DOHH2 (cell line): Measurements from ENCODE around the gene CDKAL1.

Experiments used
- H3F3A ChIP-seq: fragments of 200-600 bp; sonication (generic), shearing (Covaris generic); 2 replicates; pipeline ENCODE4 v1.6.0; 2016; ENCODE audit warnings: antibody characterized with exemption, mild to moderate bottlenecking; ENCODE audit not compliant: control insufficient read depth, insufficient read depth
- H3K27ac ChIP-seq: fragments of 200-600 bp; sonication (generic); 2 replicates; pipeline ENCODE4 v1.5.1; 2014; ENCODE audit warnings: low read depth, mild to moderate bottlenecking, low read length, moderate library complexity
- H3K27me3 ChIP-seq: fragments of 200-600 bp; sonication (generic); 2 replicates; pipeline ENCODE4 v1.6.1; 2014; ENCODE audit warnings: mild to moderate bottlenecking, low read length, mixed read lengths; ENCODE audit not compliant: control insufficient read depth
- H3K36me3 ChIP-seq: fragments of 200-600 bp; sonication (generic); 2 replicates; pipeline ENCODE4 v1.6.1; 2014; ENCODE audit warnings: mild to moderate bottlenecking, low read length, moderate library complexity, mixed read lengths; ENCODE audit not compliant: control insufficient read depth
- H3K4me1 ChIP-seq: fragments of 200-600 bp; sonication (generic); 2 replicates; pipeline ENCODE4 v1.6.1; 2014; ENCODE audit warnings: mild to moderate bottlenecking, low read length, mixed read lengths; ENCODE audit not compliant: control insufficient read depth
- H3K4me2 ChIP-seq: fragments of 200-600 bp; sonication (generic); 2 replicates; pipeline ENCODE4 v1.6.0; 2014; ENCODE audit warnings: mild to moderate bottlenecking, low read length, moderate library complexity
- H3K4me3 ChIP-seq: fragments of 200-600 bp; sonication (generic); 2 replicates; pipeline ENCODE4 v1.5.1; 2014; ENCODE audit warnings: mild to moderate bottlenecking, low read length, mixed read lengths
- H3K79me2 ChIP-seq: fragments of 200-600 bp; sonication (generic); 2 replicates; pipeline ENCODE4 v1.6.1; 2014; ENCODE audit warnings: mild to moderate bottlenecking, low read length, mixed read lengths; ENCODE audit not compliant: control insufficient read depth
- H3K9me2 ChIP-seq: fragments of 200-600 bp; sonication (generic); replicated peaks from 2 replicates; pipeline ENCODE4 v1.6.1; 2014; ENCODE audit warnings: mild to moderate bottlenecking, low read length, mixed read lengths; ENCODE audit not compliant: control insufficient read depth
- H3K9me3 ChIP-seq: fragments of 200-600 bp; sonication (generic); 2 replicates; pipeline ENCODE4 v1.6.1; 2014; ENCODE audit warnings: antibody characterized with exemption, low read length, mixed read lengths; ENCODE audit not compliant: control insufficient read depth, insufficient read depth
- H4K20me1 ChIP-seq: fragments of 200-600 bp; sonication (generic); 2 replicates; pipeline ENCODE4 v1.6.0; 2014; ENCODE audit warnings: low read depth, mild to moderate bottlenecking, antibody characterized with exemption, low read length, moderate library complexity; ENCODE audit not compliant: control insufficient read depth, insufficient read depth
- EZH2phosphoT487 ChIP-seq: fragments of 200-600 bp; sonication (generic); IDR thresholded peaks from 2 replicates; pipeline ENCODE4 v1.6.1; 2017; ENCODE audit warnings: borderline replicate concordance, mild to moderate bottlenecking, antibody characterized with exemption, low read length, moderate library complexity, mixed read lengths
- TF ChIP-seq, protein P1 (sequence below): fragments of 200-600 bp; sonication (generic); IDR thresholded peaks from one replicate; pipeline ENCODE4 v1.5.1; 2014; ENCODE audit warnings: antibody characterized with exemption, mild to moderate bottlenecking, low read depth, low read length; ENCODE audit not compliant: poor library complexity, severe bottlenecking

The CDKAL1 gene

DNA sequence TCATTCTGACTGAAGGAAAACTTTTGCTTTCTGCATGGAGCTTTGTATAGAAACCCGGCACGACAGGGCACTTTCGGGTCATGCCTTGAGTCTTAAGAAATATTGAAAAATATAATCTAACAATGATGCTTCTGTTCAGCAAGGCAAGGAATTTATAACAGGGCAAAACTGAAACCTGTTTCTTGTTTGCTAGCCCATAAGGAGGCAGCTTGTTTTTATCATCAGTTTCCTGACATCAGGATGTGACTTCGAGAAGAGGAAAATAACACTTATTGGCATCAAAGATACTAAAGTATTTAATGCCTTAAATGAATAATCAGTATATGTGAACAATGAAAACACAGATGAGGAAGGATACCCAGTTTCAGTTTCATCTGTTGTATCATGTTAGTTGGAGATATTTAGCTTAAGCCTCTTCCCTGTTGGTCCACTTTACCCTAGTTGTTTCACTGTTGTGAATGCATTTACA, 146.5 kb downstream of the CDKAL1 start:
- no peaks in the 10 kb centered on the region; the same call in 1 of the 2 replicates for H3K79me2 ChIP-seq
- H3K4me2 ChIP-seq, result no peak overlapping the region

GRCh38 chr6:20681243-20681684, 147.0 kb downstream of the CDKAL1 start:
- H3K79me2 ChIP-seq, result peaks cover 2% of the 10 kb centered on the region; the same call in 1 of the 2 replicates
- TF ChIP-seq, protein P1, sequence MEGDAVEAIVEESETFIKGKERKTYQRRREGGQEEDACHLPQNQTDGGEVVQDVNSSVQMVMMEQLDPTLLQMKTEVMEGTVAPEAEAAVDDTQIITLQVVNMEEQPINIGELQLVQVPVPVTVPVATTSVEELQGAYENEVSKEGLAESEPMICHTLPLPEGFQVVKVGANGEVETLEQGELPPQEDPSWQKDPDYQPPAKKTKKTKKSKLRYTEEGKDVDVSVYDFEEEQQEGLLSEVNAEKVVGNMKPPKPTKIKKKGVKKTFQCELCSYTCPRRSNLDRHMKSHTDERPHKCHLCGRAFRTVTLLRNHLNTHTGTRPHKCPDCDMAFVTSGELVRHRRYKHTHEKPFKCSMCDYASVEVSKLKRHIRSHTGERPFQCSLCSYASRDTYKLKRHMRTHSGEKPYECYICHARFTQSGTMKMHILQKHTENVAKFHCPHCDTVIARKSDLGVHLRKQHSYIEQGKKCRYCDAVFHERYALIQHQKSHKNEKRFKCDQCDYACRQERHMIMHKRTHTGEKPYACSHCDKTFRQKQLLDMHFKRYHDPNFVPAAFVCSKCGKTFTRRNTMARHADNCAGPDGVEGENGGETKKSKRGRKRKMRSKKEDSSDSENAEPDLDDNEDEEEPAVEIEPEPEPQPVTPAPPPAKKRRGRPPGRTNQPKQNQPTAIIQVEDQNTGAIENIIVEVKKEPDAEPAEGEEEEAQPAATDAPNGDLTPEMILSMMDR, result no peak
- TF ChIP-seq EZH2phosphoT487, result no peak
- H3F3A ChIP-seq, result no peaks in the 10 kb centered on the region
- H4K20me1 ChIP-seq, result no peaks in the 10 kb centered on the region
- H3K27me3 ChIP-seq, result no peaks in the 10 kb centered on the region
- H3K4me1 ChIP-seq, result no peaks in the 10 kb centered on the region; the same call in 1 of the 2 replicates
- H3K36me3 ChIP-seq, result no peaks in the 10 kb centered on the region
- no peak overlapping the region for H3K4me3 ChIP-seq
- no peaks in the 10 kb centered on the region for H3K9me3 ChIP-seq
- H3K27ac ChIP-seq, result no peak overlapping the region
- no peaks in the 10 kb centered on the region for H3K9me2 ChIP-seq
- H3K4me2 ChIP-seq, result no peak overlapping the region

More for the DNA sequence above, 146.5 kb downstream of the CDKAL1 start:
- no peaks in the 10 kb centered on the region for H3K36me3 ChIP-seq
- H4K20me1 ChIP-seq, result no peaks in the 10 kb centered on the region
- no peaks in the 10 kb centered on the region for H3F3A ChIP-seq
- H3K27me3 ChIP-seq, result no peaks in the 10 kb centered on the region
- no peaks in the 10 kb centered on the region; the same call in 1 of the 2 replicates for H3K4me1 ChIP-seq
- H3K9me2 ChIP-seq, result no peaks in the 10 kb centered on the region
- no peak overlapping the region for H3K27ac ChIP-seq
- H3K9me3 ChIP-seq, result no peaks in the 10 kb centered on the region
- TF ChIP-seq, protein P1, result no peak
- no peak overlapping the region for H3K4me3 ChIP-seq

DNA sequence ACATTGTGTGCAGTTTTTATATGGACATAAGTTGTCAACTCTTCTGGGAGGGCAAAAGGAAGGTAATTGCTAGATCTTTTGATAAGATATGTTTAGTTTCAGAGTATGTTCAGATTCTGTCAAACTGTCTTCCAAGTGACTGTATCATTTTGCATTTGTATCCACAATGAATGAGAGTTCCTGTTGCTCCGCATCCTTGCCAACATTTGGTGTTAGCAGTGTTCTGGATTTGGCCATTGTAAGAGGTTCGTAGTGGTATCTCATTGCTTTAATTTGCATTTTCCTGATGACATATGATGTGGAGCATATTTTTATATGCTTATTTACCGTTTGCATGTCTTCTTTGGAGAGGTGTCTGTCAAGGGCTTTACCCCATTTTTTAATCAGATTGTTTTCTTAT, 150.2 kb downstream of the CDKAL1 start:
- TF ChIP-seq, protein P1, result no peak
- Histone ChIP-seq H3K79me2 (peaks cover 12% of the 10 kb centered on the region), H3K27ac (no peak overlapping the region)

DNA sequence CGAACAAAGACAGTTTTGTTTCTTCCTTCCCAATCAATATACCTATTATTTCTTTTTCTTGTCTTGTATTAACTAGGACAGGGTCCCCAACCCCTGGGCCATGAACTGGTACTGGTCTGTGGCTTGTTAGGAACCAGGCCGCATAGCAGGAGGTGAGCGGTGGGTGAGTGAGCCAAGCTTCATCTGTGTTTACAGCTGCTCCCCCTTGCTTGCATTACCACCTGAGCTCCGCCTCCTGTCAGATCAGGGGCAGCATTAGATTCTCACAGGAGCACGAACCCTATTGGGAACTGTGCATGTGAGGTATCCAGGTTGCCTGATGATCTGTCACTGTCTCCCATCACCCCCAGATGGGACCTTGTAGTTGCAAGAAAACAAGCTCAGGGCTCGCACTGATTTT, 151.9 kb downstream of the CDKAL1 start:
- H3K79me2 ChIP-seq, result peaks cover 20% of the 10 kb centered on the region
- H3F3A ChIP-seq, result no peaks in the 10 kb centered on the region

More for the DNA sequence above, 150.2 kb downstream of the CDKAL1 start:
- H3K4me2 ChIP-seq, result no peak overlapping the region
- H4K20me1 ChIP-seq, result no peaks in the 10 kb centered on the region
- H3K9me3 ChIP-seq, result no peaks in the 10 kb centered on the region
- H3F3A ChIP-seq, result no peaks in the 10 kb centered on the region
- no peaks in the 10 kb centered on the region; the same call in 1 of the 2 replicates for H3K4me1 ChIP-seq
- H3K27me3 ChIP-seq, result no peaks in the 10 kb centered on the region
- H3K9me2 ChIP-seq, result no peaks in the 10 kb centered on the region
- no peak overlapping the region for H3K4me3 ChIP-seq
- H3K36me3 ChIP-seq, result no peaks in the 10 kb centered on the region

More for the DNA sequence above, 151.9 kb downstream of the CDKAL1 start:
- Histone ChIP-seq H3K36me3 (no peaks in the 10 kb centered on the region), H3K27ac (no peak overlapping the region), H3K27me3 (no peaks in the 10 kb centered on the region), H4K20me1 (no peaks in the 10 kb centered on the region), H3K4me2 (no peak overlapping the region), H3K4me1 (no peaks in the 10 kb centered on the region), H3K9me3 (no peaks in the 10 kb centered on the region), H3K4me3 (no peak overlapping the region), H3K9me2 (no peaks in the 10 kb centered on the region)
- no peak for TF ChIP-seq EZH2phosphoT487
- TF ChIP-seq, protein P1, result no peak
